ENCODE data around the gene DAB2IP.

GRCh38 chr9:121756474-121757280 is 105.2 kb downstream of the DAB2IP start:
- TF ChIP-seq CTCF (IDR thresholded peaks at IDR 0.05; ENCODE audit: low read depth, low read length): no peak
- no peak for TF ChIP-seq EZH2phosphoT487 (IDR thresholded peaks at IDR 0.05; ENCODE audit: low read depth)

All from OCI-LY3 (cell line).